GM19035 (cell line): ENCODE data around the gene NRF1.

Source experiments
- ATAC-seq: cut with Tn5 transposase; IDR thresholded peaks from one replicate; pipeline ENCODE4 v1.9.1; 2021; ENCODE audit not compliant: unreplicated experiment

NRF1 gene

DNA sequence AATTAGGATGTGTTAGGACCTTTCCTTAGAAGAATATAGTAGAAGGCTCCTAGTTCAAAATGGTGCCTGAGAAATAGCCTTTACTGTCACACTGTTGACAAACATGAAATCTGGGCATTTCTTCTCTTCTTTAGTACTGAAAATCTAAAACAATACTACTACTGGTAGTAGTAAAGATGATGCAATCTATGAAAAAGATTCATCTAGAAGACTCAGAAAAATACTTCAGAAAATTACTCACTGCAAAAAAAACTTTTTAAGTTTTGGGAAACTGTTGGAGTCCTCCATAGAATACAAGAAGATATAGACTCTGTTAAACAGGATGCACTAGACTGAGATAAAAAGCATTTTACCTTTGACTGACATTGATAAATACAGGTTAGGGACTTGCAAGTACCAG, 67.1 kb downstream of the NRF1 start:
- ATAC-seq, result no peak

DNA sequence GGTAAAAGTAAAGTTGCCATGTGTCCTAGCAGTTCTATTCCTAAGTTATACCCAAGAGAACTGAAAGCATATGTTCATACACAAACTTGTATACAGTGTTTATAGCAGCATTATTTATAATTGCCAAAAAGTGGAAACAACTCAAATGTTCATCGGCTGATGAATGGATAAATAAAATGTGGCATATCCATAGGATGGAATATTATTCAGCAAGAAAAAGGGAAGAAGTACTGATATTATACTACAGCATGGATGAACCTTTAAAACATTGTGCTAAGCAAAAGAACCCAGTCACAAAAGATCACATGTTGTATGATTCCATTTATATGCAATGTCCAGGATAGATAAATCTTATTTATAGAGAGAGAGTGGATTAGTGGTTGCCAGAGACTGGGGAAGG, 68.9 kb downstream of the NRF1 start:
- ATAC-seq, result no peak

DNA sequence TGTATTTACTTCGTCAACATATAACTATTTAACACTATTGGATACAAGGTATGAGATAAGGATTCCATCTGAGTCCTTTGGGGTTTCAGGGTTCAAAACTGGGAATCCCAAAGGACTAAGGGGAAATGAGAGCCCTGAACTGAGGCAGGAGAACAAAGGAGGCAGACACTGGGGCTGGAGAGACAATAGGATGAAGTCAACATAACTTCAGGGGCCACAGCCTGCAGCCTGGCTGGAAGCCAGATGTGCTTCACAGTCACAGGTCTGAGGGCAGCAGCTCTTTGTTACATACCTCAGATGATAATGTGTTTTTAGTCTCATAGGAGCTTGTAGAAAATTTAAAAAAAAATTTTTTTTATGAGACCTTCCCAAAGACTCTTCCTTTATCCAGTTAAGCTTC, 73.3 kb downstream of the NRF1 start:
- no peak for ATAC-seq

DNA sequence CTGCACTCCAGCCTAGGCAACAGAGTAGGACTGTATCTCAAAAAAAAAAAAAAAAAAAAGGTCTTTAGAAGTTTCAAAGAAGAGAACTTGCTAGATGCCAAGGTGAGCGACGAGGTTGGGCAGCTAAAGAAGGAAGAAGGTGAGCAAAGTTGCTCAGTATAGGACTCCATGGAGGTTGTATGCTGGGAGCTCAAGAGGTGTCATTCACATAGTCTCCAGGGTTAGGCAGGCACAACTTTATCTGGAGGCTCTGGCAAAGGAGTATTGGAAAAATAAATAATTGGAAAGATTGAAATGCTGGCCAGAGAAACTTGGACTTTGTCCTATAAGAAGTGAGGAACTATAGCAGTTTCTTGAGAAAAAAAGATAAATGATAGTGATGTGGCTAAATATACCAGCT, 74.5 kb downstream of the NRF1 start:
- ATAC-seq, result no peak

DNA sequence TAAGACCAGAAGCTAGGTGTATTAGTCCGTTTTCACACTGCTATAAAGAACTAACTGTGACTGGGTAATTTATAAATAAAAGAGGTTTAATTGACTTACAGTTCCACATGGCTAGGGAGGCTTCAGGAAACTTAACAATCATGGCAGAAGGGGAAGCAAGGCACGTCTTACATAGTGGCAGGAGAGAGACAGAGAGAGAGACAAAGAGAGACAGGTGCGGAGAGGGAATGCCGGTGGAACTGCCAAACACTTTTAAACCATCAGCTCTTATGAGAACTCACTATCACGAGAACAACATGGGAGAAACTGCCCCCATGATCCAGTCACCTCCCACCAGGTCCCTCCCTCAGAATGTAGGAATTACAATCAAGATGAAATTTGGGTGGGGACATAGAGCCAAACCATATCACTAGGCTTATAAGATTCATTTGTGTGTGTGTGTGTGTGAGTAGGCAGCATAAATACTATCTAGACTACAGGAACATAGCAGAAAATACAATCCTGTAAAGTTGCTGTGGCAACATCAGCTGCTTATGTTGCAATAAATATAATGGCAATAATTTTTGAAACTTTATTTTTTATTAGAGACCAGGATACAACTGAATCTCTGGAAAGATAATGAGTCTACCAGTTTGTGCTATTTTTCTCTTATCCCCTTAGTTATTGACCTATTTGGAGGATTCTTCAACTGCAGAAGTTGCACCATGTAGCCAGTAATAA, 77.1 kb downstream of the NRF1 start:
- ATAC-seq, result no peak

DNA sequence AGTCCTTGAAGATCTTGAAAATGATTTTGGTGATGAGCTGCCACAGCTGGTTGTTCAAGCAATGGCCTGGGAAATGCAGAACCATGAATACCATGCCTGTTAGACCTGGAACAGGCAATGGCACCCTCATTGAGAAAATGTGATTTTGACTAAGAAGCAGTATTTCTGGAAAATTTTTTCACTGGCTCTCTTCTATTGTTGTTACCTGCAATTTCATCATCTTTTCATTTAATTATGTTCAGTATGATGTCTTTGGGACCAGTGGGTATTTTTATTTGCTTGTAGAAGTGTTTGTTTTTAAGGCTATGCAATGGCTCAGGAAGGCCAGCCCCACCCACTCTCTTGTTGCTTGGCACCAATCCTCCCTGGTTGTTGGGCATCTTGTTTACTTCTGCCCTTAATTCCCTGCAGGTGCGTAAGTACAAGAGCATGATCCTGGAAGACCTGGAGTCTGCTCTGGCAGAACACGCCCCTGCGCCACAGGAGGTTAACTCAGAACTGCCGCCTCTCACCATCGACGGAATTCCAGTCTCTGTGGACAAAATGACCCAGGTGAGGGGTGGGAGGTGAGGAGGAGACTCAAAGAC, 78.6 kb downstream of the NRF1 start:
- no peak for ATAC-seq

DNA sequence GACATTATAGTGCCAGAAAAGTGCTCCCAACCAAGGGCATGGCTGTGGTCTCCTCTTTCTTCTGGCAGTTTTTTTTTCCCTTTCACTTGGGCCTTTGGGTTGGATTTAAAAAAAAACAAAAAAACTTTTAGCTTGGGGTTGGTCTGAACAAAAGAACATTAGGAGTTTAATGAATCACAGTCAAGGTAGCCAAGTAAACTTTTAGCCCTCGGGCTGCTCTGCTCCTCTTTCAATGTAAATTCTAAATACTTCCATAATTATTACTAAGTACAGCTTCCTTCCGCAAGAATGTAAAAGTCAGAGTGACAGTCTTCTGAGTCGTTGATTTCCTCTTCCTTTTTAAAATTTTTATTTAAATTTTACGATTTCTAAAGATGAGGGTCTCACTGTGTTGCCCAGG, 79.2 kb downstream of the NRF1 start:
- ATAC-seq, result no peak

DNA sequence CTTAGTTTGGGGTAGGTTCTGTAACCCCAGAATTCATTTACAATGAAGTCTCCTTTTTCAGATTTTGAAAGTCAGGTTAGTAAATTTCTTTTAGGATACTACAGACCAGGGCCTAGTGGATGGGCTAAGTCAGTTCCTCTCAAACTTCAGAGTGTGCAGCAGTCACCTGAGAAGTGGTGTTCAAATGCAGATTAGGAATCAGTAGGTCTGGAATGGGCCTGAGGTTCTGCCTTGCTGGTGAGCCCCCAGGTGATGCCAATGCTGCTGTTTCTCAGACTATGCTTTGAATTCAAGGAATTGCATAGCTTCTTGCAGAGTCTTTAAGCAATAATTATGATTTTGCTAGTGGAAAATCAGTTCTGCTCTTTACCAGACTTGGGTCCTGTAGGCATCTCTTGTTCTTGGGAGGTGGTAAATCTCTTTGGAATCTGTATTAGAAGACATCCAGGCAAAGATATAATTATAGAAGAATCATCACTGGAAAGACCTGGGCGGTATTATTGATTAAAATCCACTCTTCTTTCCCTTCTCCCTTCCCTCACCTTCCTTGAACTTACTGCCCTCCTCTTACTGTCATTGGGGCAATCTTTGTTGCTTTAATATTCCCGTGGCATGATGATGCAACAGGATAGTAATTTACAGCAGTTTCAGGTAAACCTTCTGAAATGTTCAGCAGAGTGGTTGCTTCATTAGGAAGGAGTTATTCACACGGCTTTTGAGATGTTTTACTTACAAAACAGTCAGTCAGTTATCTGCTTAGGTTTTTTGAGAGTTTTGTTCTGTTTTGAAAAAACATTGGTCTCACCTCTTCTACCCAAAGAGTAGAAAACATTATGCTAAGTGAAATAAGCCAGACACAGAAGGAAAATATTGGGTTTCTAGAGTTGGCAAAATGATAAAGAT, 87.2 kb downstream of the NRF1 start:
- no peak for ATAC-seq

DNA sequence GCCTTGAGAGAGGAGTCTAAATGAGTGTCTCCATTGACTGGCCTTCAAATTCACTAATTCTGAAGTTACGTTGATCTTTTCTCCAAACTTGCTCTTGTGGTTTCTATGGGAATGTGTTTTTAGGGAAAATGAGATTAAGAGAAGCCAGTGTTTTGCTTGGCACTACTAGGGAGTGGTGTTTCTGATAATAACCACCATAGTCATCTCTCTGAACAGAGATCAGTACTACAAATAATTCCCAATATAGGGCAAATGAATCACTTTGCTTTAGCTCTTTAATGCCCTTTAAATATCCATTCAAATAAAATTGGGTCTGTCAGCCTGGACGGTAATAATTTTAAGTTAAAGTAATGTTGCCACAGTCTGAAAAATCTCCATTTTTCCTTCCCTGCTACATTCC, 90.8 kb downstream of the NRF1 start:
- ATAC-seq, result no peak

DNA sequence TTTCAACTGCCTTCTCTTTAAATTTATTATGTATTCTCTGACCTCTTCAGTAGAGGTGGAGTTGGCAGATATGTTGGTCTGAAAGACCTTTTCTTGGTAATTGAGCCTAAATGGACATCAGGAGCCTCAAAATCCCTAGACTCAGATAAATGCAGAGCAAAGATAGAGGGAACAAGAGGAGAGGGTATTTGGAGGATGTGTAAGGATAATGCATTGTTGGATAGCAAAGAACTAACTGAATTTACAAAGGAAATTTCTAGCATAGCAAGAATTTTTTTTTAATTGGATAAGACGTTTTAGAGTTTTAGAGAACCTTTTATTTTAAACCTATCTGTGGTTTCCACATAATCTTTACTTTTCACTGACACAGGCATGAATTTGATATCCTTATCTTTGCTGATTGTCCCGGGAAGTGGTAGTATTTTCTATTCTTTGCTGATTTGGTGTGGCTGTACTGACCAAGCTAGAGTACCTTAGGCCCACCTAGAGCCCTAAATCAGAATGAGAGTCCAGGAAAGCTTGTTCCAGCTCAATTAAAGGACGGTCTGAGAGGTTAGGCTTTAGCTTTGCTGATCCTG, 91.3 kb downstream of the NRF1 start:
- no peak for ATAC-seq

DNA sequence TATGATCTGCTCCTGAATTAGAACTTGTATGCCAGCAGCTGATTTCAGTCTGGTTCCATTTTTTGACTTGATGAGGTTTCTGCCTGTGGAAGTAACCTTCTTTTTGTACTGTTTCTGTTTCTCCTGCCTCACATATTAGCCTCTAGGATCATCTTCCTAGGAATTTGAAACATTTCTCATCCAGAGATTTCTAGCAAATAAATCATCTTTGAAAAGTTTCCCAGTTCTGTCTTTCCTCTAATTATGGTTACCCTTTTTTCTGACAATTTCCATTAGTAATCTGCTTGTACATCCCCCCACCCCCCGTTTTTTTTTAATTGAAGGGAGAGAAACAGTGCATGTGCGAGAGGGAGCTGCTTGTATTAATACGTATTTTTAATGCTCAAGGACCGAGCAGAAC, 92.2 kb downstream of the NRF1 start:
- ATAC-seq, result no peak

DNA sequence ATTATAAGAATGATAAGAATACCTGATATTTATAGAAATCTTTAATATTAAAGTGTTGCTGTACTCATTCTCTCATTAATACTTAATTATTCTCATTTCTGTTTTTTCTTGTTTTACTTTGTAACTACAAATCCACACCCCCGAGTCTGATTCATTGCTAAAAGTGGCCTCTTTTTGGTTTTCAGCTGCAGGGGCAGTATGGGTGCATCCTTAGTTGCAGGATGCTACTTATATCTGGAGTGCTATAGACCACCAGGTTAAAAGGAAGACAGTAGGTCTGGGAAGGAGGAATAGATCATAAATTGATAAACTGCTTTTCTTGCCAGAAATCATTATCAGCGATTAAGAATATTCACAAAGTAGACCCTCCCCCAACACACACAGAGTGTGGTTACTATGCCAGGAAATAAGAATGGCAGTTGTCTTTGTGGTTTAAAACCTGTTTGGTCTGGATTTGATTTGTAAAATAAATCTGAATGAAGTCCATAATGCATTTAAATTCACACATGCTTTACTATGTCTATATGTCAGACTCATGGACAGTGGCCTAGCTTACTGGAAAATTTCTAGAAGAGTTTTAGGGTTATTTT, 96.5 kb downstream of the NRF1 start:
- ATAC-seq, result no peak

DNA sequence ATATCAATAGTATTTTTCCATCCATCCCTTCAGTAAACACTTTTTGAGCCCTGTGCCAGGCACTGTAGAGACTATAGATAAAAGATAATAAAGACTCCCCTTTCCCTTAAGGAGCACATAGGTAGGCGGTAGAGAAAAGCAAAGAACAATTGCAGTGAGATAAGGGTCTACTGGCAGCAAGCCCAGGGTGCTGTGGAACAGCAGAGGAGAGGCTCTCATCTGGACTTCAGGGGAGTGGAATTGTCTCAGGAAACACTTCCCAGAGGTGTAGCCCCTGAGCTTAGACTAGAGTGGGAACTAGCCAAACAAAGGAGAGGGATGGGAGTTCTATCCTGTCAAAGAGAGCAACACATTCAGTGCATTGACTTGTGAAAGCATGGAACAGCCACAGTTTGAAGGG, 102.0 kb downstream of the NRF1 start:
- ATAC-seq, result no peak

DNA sequence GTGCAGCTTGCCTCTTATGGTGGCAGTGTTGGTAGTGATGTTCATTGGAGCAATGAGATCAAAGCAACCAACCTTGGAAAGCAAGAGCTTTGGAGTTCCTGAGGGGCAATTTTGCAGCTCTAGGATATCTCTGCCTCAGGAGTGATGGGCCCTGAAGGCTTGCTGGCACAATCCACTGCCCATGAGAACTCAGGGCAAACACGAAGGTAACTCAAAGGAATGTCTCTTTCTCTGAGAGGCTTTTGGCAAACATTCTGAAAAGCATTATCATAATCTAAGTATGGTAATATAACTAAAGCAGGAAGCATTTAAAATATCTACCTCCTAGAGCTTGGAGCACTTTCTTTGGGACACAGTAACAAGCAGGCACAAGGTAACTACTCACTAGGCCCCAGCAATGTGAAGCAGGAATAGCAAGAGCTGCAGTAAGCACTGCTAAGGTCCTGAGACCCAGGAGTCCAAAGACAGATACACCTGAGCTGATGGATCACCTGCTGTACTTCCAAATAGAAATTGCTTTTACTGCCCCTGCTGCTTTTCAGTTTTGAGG, 103.1 kb downstream of the NRF1 start:
- no peak for ATAC-seq

DNA sequence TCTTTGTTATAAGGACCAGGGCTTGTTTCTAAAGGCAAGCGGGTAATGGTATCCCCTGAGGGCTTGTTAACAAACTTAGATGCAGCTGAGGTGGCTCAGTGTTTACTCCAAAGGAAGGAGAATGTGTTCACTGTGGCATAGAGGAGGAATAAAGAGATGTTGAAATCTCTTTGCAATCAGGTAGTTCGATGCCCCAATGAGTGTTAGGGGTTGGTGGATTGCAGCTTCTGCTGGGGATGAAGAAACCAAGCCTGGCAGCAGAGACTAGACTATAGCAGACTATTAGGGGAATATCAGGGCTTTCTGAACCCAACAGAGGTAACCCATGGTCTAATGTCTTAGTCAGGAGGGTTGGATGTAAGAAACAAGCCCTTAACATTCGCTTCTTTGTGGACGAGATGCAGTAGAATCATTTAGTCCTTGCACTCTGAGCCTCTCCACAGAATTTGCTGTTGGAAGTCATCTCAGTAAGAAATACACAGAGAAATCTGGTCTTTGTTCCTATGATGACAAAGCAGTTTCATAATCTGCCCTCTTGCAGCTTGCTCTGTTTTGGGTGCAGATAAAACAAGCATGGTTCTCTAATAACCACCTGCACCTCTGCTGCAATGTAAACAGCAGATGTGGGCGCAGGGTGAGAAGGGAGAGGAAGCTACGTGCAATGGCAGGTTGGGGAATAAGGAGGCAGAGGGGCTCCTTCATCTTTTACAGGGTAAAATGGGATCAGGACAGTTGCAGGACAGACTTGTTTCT, 108.6 kb downstream of the NRF1 start:
- no peak for ATAC-seq

DNA sequence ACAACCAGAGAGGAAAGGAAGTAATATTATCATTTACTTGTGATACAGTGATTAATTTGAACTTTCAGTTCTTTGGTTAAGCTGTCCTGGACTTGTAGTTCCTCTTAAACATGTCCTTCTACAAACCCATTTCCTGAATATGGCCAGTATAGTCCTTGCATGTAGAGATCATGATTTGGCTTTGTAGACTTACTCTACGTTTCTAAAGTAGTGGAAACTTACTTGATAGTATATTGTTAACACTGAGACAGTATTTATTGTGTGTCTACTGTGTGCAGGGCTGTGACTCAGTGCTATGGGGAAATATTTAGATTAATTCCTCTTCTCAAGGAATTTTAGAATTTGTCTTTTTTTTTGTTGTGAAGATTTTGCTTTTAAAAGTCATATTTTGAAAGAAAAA, 109.5 kb downstream of the NRF1 start:
- ATAC-seq, result no peak

DNA sequence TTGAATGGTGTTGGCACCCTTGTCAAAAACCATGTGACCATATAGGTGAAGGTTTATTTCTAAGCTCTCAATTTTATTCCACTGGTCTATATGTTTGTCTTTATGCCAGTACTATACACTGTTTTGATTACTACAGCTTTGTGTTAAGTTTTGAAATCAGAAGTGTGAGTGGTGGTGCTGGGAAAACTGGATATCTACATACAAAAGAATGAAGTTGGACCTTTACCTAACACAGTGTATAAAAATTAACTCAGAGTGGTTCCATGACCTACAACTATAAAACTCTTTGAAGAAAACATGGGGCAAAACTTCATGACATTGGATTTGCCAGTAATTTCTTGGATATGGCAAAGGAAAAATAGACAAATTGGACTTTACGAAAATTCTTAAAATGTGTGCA, 112.2 kb downstream of the NRF1 start:
- no peak for ATAC-seq

DNA sequence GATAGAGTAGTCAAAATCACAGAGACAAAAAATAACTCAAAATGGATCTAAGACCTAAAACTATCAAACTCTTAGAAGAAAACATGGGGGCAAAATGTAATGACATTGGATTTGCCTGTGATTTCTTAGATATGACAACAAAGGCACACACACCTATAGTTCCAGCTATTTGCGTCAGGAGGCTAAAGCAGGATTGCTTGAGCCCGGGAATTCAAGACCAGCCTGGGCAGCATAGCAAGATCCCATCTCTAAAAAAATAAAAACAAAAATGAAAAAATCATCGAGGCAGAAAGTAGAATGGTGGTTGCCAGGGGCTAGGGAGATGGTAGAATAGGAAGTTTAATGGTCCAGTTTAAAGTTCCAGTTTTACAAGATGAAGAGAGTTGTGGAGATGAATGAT, 113.3 kb downstream of the NRF1 start:
- ATAC-seq, result no peak

DNA sequence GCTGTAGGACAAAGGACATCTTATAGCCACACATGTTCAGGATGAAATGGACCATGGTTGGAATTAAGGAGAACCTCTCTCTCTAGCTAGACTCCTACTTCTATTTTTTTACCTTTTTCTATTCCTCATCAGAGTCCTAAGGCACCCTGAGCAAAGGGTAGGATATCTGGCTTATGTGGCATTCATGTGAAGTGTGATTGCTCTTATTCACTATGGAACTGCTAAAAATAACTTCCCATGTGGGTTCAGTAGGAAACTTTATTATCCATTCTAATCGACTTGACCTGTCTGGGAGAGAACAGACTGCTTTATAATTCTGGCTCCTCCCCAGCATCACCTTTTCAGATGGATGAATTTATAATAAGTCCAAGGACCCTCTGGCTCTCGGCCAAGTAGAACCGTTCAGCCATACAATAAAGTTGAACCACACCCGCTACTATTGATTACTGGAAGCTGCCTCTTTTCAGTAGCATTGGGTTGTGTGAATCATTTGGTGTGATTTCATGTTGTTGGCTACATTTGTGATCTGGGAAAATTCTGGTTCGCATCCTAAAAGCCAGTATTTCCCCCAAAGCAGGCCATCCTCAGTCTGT, 117.5 kb downstream of the NRF1 start:
- no peak for ATAC-seq

DNA sequence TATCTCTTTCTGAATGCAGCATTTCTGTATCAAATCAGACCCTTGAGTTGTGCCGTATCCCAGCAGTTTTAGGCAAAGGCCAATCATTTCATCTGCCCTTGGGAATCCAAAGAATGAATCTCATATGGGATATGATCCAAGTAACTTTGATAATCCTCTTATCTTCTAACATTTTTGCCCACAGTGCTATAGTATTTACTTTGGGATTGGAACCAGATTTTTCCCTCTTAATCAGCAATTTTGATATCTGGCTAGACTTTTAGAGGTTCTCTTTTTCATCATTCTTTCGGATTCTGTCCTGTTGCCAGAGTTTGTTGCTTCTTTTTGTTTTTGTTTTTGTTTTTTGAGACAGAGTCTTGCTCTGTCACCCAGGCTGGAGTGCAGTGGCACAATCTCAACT, 118.0 kb downstream of the NRF1 start:
- ATAC-seq, result no peak
